Kidney (tissue), 14 donors: ENCODE results near the gene LEFTY2. TPM values are rescaled to one million over a fixed set of nuclear protein-coding genes. Genes with fewer than 3 reads are reported as not detected.

Source experiments
- DNase-seq, 5 donors: peaks; one replicate each; pipeline ENCODE4 v3.0.0-alpha.2; 2013 to 2020
- FAIRE-seq: peaks from 2 replicates; lab custom pipeline; 2012; peaks lifted over from hg19 to GRCh38; lab: Jason Lieb, UNC
- H3K27ac ChIP-seq, 2 donors: one replicate each; pipeline ENCODE4 v1.7.0; 2013; ENCODE audit warnings: low read depth in 2 of 2, low read length in 2 of 2, inconsistent platforms in 1 of 2
- H3K27me3 ChIP-seq: one replicate; pipeline ENCODE4 v1.7.1; 2013; ENCODE audit warnings: low read length, inconsistent platforms; ENCODE audit not compliant: control insufficient read depth, insufficient read depth
- H3K36me3 ChIP-seq, 3 donors: one replicate each; pipeline versions ENCODE4 v1.7.0 to v1.7.1; 2013; ENCODE audit warnings: low read length in 3 of 3, control low read depth in 1 of 3, inconsistent platforms in 1 of 3; ENCODE audit not compliant: insufficient read depth in 3 of 3, control insufficient read depth in 2 of 3
- H3K4me1 ChIP-seq, 3 donors: one replicate each; pipeline versions ENCODE4 v1.7.0 to v1.7.1; 2013; ENCODE audit warnings: low read length in 3 of 3, inconsistent platforms in 1 of 3, low read depth in 1 of 3; ENCODE audit not compliant: control insufficient read depth in 2 of 3, insufficient read depth in 2 of 3
- H3K4me3 ChIP-seq, 3 donors: one replicate each; pipeline versions ENCODE4 v1.7.0 to v1.8.1; 2013; ENCODE audit warnings: low read length in 3 of 3, control low read depth in 1 of 3, inconsistent platforms in 1 of 3
- H3K9ac ChIP-seq, 3 donors: one replicate each; pipeline versions ENCODE4 v1.7.0 to v1.7.1; 2013; ENCODE audit warnings: low read length in 3 of 3, control low read depth in 1 of 3, inconsistent platforms in 1 of 3
- H3K9me3 ChIP-seq, 3 donors: one replicate each; pipeline versions ENCODE4 v1.7.0 to v1.7.1; 2013; ENCODE audit warnings: low read length in 3 of 3, control low read depth in 1 of 3, inconsistent platforms in 1 of 3; ENCODE audit not compliant: control insufficient read depth in 2 of 3, insufficient read depth in 1 of 3
- intact Hi-C: fragments of 100-400 bp; cut with DNase I; formaldehyde crosslinking; loops from one replicate; pipeline ENCODE4 v1.11.1; 2022
- polyA plus RNA-seq: library from polyadenylated mRNA; stranded (reverse); fragments of 350-450 nt; fragmentation: Illumina TruSeq; extraction: RNeasy Lipid Tissue Mini Kit (QIAGEN cat#74804); gene quantifications from one replicate; pipeline ENCODE4 v1.2.3, GENCODE V29; 2014; ENCODE audit warnings: low read depth, low replicate concordance; ENCODE audit not compliant: insufficient read depth
- total RNA-seq: library from RNA; stranded (reverse); fragmentation: NEBNext Ultra II Directional; extraction: Animal tissue kit (Norgen Biotek cat#: 25700); gene quantifications from one replicate; pipeline ENCODE4 v1.2.1, GENCODE V29; 2021
- TF ChIP-seq, protein P1 (sequence below): IDR thresholded peaks from 3 replicates; pipeline ENCODE4 v1.5.1; 2012; ENCODE audit warnings: mild to moderate bottlenecking, moderate library complexity, borderline replicate concordance; ENCODE audit not compliant: insufficient read depth; ENCODE audit errors: extremely low read depth
- donor health status: control.
- donor health status: control.
- donor health status: control.
- donor health status: control.
- donor health status: control.
- donor health status: DM: yes; HTN: yes; CAD: no.
- donor health status: Normal renal cell carcinoma (clear cell type).

LEFTY2 gene
- total and polyA plus RNA-seq, 2 donors from 2014 or later, result 0.13 to 0.28 TPM

DNA sequence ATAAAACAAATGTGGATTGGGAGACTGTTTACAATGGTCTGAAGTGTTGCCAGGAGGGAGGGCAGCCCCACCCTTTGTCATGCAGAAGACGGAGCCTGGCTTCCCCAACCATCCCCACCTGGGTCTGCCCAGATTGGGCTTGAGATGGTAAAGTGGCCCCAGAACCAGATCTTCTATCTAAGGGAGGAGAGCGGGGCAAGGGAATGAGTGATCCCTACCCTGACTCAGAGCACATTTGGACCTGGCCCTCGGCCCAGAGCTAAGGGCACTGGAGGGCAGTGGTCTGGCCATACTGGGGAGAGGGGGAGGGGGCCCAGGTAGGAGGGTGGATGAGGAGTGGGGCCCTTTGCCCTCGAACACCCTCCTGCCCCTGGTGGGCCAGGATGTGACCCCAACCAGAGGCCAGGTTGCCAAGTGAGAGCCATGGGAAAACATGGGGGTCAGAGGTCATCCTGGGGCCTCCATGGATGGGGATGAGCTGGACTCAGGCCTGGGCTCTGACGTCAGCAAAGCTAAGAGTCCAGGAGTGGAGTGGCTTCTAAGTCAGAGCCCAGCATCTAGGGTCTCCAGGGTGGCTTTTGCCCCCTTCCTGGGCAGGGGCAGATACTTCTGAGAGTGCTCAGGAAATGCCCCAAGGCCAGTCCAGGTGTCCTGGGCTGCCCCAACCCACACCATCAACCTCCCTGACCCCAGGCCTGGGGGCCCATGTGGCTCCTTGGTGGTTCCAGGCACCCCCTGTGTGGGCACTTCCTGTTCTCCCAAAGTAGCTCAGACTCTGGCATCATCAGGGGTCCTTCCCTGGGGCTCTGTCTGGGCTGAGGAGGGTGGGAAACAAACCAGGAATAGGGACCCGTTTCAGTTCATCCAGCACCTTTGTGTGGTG lies 50.4 kb downstream of the LEFTY2 start:
- H3K9ac ChIP-seq, result no peak overlapping the region
- peaks cover 0 to 7% (median 5%) of the 10 kb centered on the region in 3 donors for H3K4me1 ChIP-seq

DNA sequence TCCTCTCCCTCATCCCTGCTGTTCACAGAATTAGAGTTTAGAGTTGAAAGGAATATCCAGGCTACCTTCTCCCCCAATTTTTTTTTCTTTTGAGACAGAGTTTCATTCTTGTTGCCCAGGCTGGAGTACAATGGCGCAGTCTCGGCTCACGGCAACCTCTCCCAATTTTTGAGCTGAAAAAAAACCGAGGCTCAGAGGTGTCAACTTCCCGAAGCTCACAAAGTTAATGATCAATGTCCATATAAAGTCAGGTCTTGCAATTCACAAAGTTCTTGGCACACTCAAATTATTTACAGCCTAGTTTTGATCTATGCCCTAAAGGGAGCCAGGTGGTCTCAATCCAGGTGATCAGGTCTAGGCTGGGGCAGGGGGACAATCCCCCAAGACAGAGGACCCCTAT lies 51.3 kb downstream of the LEFTY2 start:
- Histone ChIP-seq H3K9ac (no peak overlapping the region), H3K36me3 (no peaks in the 10 kb centered on the region), H3K4me3 (no peak overlapping the region), H3K4me1 (peaks cover 0 to 7% (median 5%) of the 10 kb centered on the region in 3 donors), H3K9me3 (no peaks in the 10 kb centered on the region), H3K27ac (no peak overlapping the region), H3K27me3 (no peaks in the 10 kb centered on the region)
- intact Hi-C loops, result no loop called here
- FAIRE-seq (no peak), DNase-seq (no peak)
- TF ChIP-seq, protein P1, sequence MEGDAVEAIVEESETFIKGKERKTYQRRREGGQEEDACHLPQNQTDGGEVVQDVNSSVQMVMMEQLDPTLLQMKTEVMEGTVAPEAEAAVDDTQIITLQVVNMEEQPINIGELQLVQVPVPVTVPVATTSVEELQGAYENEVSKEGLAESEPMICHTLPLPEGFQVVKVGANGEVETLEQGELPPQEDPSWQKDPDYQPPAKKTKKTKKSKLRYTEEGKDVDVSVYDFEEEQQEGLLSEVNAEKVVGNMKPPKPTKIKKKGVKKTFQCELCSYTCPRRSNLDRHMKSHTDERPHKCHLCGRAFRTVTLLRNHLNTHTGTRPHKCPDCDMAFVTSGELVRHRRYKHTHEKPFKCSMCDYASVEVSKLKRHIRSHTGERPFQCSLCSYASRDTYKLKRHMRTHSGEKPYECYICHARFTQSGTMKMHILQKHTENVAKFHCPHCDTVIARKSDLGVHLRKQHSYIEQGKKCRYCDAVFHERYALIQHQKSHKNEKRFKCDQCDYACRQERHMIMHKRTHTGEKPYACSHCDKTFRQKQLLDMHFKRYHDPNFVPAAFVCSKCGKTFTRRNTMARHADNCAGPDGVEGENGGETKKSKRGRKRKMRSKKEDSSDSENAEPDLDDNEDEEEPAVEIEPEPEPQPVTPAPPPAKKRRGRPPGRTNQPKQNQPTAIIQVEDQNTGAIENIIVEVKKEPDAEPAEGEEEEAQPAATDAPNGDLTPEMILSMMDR, result no peak

More for the DNA sequence above, 50.4 kb downstream of the LEFTY2 start:
- Histone ChIP-seq H3K27me3 (no peaks in the 10 kb centered on the region), H3K9me3 (no peaks in the 10 kb centered on the region), H3K36me3 (no peaks in the 10 kb centered on the region), H3K4me3 (no peak overlapping the region), H3K27ac (no peak overlapping the region)
- TF ChIP-seq, protein P1, result no peak
- FAIRE-seq, result no peak
- DNase-seq, result peak in 1 of 5 donors; percentile 66
- intact Hi-C loops, result no loop called here

DNA sequence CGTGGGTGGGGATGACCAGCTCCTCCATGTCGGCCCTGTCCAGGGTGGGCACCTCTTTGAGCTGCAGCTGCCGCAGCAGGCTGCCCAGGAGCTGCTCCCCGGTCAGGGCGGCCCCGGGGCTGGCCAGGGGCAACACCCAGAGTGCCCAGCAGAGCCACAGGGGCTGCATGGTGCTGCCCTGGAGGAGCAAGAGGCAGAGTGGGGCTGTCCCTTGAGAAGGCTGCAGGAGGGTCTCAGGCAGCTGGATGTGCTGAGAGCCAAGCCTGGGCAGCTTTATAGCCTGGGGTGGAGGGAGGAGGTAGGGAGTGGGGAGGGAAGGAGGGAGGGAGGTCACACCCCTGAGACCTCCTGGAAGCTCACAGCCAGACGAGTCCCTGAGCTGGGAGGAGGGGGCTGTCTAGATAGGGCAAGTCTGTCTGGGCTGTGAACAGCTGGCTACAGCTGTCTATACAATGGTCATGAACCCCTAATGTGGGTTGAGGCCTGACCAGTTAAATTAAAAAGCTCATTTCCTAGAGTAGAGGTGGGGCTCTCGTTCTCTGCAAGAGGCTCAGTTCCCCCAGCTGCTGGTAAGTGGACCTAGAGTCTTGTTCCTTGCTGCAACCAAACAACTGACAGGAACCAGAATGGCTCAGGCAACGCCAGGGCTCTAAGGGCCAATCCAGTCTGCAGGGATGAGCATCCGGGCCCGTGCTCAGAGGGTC lies 52.0 kb downstream of the LEFTY2 start, which contains the start of gene LEFTY1:
Gene LEFTY1, minus strand, starts transcription at position 249 of the 704 bp plus-strand sequence. Its CDS starts 80 bp downstream, at position 169.
- TF ChIP-seq, protein P1, result no peak
- DNase-seq, result peak; percentile 71 to 95 (median 90)
- H3K4me1 ChIP-seq, result peaks cover 0 to 7% (median 5%) of the 10 kb centered on the region in 3 donors
- H3K36me3 ChIP-seq, result no peaks in the 10 kb centered on the region
- intact Hi-C loops, result no loop called here
- FAIRE-seq, result no peak
- H3K9ac ChIP-seq, result no peak within 1 kb of the TSS
- H3K9me3 ChIP-seq, result no peaks in the 10 kb centered on the region
- no peak within 1 kb of the TSS for H3K4me3 ChIP-seq
- no peak within 1 kb of the TSS for H3K27ac ChIP-seq
- H3K27me3 ChIP-seq, result no peaks in the 10 kb centered on the region
